Uterus (tissue), 2 donors: ENCODE measurements around the gene TNIP1.

Experiments
- CTCF ChIP-seq, 4 experiments: fragments of 200-600 bp in 2 of 4; fragments of 450-650 bp in 2 of 4; sonication (generic) in 2 of 4; IDR thresholded peaks; one replicate each; pipeline ENCODE4 v1.5.1; 2016 to 2019; ENCODE audit warnings: antibody characterized with exemption in 4 of 4, mild to moderate bottlenecking in 2 of 4, moderate library complexity in 1 of 4
- POLR2A ChIP-seq, 2 donors: fragments of 450-650 bp; IDR thresholded peaks; one replicate each; pipeline ENCODE4 v1.6.1; 2016; ENCODE audit warnings: antibody characterized with exemption in 2 of 2, mild to moderate bottlenecking in 1 of 2, moderate library complexity in 1 of 2

GRCh38 chr5:151077419-151077818 lies 3.4 kb downstream of the TNIP1 start:
- no peak for TF ChIP-seq CTCF (IDR thresholded peaks at IDR 0.05)
- no peak for TF ChIP-seq POLR2A (IDR thresholded peaks at IDR 0.05)
